Femur (tissue), 1 donor: Measurements from ENCODE around the gene KRTAP6-2.

Experiments
- DNase-seq: peaks from one replicate; pipeline ENCODE4 v3.0.0-alpha.2; 2017

Gene KRTAP6-2

GRCh38 chr21:30563630-30564029, 35.1 kb downstream of the KRTAP6-2 start:
- no peak for DNase-seq

GRCh38 chr21:30563072-30563471, 35.6 kb downstream of the KRTAP6-2 start:
- DNase-seq: no peak

- no peak for DNase-seq
Observed at GRCh38 chr21:30561957-30562356, 36.7 kb downstream of the KRTAP6-2 start.

- DNase-seq: no peak
Observed at GRCh38 chr21:30561264-30561895, 37.3 kb downstream of the KRTAP6-2 start, which contains the start of gene KRTAP19-7. TSS of gene KRTAP19-7 (minus strand) at chr21:30561314. CDS start at chr21:30561289, 25 bp downstream.

GRCh38 chr21:30555095-30555494, 43.6 kb downstream of the KRTAP6-2 start:
- no peak for DNase-seq

GRCh38 chr21:30552782-30553181, 45.9 kb downstream of the KRTAP6-2 start:
- no peak for DNase-seq
